CD4-positive, alpha-beta T cell treated with Interleukin-4 for 1 hour (primary cell): Measurements from ENCODE around the gene C4A.
A peak's percentile ranks its signal among the peaks of the same experiment; 100 is the strongest.
"Not testable (repeated sequence)": the region's sequence is repeated elsewhere in the genome, so short reads cannot be mapped to it uniquely, and the experiment has no call there.

ENCODE experiments used
- DNase-seq, 2 donors: peaks; one replicate each; pipeline ENCODE4 v3.0.0-alpha.2; 2020 to 2022

The C4A gene

GRCh38 chr6:32037136-32037535 is 55.3 kb downstream of the C4A start:
- DNase-seq, result not testable (repeated sequence)

GRCh38 chr6:32037598-32038524 is 56.0 kb downstream of the C4A start, which contains the start of gene CYP21A2:
CYP21A2 (plus strand) TSS chr6:32038415; CDS start chr6:32038423, 8 bp downstream.
- DNase-seq, result not testable (repeated sequence)

DNA sequence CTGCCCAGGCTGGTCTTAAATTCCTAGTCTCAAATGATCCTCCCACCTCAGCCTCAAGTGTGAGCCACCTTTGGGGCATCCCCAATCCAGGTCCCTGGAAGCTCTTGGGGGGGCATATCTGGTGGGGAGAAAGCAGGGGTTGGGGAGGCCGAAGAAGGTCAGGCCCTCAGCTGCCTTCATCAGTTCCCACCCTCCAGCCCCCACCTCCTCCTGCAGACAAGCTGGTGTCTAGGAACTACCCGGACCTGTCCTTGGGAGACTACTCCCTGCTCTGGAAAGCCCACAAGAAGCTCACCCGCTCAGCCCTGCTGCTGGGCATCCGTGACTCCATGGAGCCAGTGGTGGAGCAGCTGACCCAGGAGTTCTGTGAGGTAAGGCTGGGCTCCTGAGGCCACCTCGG is 57.0 kb downstream of the C4A start:
- not testable (repeated sequence) for DNase-seq

DNA sequence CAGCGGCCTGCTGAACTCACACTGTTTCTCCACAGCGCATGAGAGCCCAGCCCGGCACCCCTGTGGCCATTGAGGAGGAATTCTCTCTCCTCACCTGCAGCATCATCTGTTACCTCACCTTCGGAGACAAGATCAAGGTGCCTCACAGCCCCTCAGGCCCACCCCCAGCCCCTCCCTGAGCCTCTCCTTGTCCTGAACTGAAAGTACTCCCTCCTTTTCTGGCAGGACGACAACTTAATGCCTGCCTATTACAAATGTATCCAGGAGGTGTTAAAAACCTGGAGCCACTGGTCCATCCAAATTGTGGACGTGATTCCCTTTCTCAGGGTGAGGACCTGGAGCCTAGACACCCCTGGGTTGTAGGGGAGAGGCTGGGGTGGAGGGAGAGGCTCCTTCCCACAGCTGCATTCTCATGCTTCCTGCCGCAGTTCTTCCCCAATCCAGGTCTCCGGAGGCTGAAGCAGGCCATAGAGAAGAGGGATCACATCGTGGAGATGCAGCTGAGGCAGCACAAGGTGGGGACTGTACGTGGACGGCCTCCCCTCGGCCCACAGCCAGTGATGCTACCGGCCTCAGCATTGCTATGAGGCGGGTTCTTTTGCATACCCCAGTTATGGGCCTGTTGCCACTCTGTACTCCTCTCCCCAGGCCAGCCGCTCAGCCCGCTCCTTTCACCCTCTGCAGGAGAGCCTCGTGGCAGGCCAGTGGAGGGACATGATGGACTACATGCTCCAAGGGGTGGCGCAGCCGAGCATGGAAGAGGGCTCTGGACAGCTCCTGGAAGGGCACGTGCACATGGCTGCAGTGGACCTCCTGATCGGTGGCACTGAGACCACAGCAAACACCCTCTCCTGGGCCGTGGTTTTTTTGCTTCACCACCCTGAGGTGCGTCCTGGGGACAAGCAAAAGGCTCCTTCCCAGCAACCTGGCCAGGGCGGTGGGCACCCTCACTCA is 57.7 kb downstream of the C4A start:
- not testable (repeated sequence) for DNase-seq

DNA sequence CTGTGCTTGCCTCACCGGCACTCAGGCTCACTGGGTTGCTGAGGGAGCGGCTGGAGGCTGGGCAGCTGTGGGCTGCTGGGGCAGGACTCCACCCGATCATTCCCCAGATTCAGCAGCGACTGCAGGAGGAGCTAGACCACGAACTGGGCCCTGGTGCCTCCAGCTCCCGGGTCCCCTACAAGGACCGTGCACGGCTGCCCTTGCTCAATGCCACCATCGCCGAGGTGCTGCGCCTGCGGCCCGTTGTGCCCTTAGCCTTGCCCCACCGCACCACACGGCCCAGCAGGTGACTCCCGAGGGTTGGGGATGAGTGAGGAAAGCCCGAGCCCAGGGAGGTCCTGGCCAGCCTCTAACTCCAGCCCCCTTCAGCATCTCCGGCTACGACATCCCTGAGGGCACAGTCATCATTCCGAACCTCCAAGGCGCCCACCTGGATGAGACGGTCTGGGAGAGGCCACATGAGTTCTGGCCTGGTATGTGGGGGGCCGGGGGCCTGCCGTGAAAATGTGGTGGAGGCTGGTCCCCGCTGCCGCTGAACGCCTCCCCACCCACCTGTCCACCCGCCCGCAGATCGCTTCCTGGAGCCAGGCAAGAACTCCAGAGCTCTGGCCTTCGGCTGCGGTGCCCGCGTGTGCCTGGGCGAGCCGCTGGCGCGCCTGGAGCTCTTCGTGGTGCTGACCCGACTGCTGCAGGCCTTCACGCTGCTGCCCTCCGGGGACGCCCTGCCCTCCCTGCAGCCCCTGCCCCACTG is 58.6 kb downstream of the C4A start:
- DNase-seq, result not testable (repeated sequence)

DNA sequence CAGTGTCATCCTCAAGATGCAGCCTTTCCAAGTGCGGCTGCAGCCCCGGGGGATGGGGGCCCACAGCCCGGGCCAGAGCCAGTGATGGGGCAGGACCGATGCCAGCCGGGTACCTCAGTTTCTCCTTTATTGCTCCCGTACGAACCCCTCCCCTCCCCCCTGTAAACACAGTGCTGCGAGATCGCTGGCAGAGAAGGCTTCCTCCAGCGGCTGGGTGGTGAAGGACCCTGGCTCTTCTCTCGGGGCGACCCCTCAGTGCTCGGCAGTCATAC is 59.1 kb downstream of the C4A start:
- not testable (repeated sequence) for DNase-seq

DNA sequence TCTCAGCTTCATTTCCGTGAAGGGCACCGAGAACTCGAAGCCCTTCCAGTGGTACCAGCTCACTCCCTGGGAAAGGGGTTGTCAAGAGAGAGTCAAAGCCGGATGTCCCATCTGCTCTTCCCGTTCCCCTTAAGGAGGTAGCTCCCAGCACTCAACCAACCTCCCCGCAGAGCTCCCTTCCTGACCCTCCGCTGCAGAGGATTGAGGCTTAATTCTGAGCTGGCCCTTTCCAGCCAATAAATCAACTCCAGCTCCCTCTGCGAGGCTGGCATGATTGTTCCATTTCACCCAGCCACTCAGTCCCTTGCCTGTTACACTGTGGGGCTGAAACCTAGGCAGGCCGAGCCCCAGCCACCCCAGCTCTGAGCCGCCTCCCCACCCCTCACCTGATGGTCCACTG is 59.5 kb downstream of the C4A start:
- DNase-seq, result not testable (repeated sequence)

- not testable (repeated sequence) for DNase-seq
Measured at GRCh38 chr6:32042276-32042675, 60.4 kb downstream of the C4A start.

GRCh38 chr6:32043589-32044380 is 61.9 kb downstream of the C4A start:
- not testable (repeated sequence) for DNase-seq

- not testable (repeated sequence) for DNase-seq
Measured at GRCh38 chr6:32044916-32045315, 63.1 kb downstream of the C4A start.

DNA sequence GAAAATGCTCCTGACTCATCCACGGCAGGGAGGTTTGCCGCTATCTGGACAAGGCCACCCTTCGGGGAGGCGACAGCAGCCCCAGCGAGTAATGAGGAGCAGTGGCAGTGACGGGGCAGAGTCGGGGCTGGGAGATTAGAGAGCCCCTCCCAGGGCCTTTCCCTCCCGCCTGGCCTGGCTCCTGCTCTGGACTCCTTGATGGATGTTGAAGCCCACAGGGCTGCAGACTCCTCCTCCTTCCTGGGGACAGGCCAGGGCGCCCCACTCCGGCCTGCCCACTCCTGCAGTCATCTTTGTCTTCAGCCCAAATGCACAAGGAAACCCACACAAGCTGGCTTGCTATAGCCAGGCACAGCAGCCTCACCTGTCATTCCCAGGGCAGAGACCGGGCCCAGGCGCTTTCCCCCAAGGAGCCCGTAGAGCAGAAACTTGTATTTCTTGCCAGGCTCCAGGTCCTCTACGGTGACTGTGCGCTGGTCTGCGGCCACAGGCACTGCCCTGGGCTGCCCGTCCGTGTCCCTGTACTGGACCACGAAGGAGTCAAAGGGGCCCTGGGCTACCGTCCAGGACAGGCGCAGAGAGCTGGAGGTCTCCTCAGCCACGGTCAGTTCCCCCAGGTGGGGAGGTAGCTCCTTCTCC is 64.1 kb downstream of the C4A start:
- no peak for DNase-seq

GRCh38 chr6:32046450-32047083 is 64.7 kb downstream of the C4A start:
- DNase-seq, result no peak

- DNase-seq, result no peak
Measured at GRCh38 chr6:32047084-32047478, 65.2 kb downstream of the C4A start.

DNA sequence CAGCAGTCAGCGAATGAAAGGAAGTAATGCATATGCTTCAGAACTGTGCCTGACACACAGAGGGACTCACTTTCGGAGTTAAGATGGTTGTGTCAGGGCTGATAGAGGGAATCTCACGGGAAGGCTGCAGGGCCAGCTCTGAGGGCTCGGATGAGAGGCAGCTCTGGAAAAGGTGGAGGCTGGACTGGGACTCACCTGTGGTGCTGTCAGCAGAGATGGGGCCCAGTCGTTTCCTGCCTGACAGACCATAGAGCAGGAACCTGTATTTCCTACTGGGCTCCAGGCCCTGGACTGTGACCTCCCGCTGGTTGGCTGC is 65.6 kb downstream of the C4A start:
- DNase-seq, result no peak

GRCh38 chr6:32047855-32048766 is 66.3 kb downstream of the C4A start:
- peak; percentile 56 to 65 for DNase-seq

- DNase-seq, result not testable (repeated sequence)
Measured at GRCh38 chr6:32049149-32049548, 67.3 kb downstream of the C4A start.

GRCh38 chr6:32049736-32050135 is 67.9 kb downstream of the C4A start:
- not testable (repeated sequence) for DNase-seq

- no peak for DNase-seq
Measured at GRCh38 chr6:32050562-32050961, 68.7 kb downstream of the C4A start.
